Muscle of back (tissue), 11 donors: Measurements from ENCODE around the gene PLCB1. TPM values are rescaled to one million over a fixed set of nuclear protein-coding genes. Genes with fewer than 3 reads are reported as not detected.
"Not testable (repeated sequence)": the region's sequence is repeated elsewhere in the genome, so short reads cannot be mapped to it uniquely, and the experiment has no call there.

ENCODE experiments used
- DNase-seq, 3 donors: peaks; one replicate each; pipeline versions ENCODE4 v3.0.0 to v3.0.0-alpha.2; 2013
- polyA plus RNA-seq, 10 donors: library from polyadenylated mRNA; unstranded; fragments of 120-200 nt; gene quantifications; one replicate each; pipeline ENCODE4 v1.2.1, GENCODE V29; 2013; ENCODE audit not compliant: insufficient read length in 10 of 10

The PLCB1 gene
- polyA plus RNA-seq, 10 donors = 7.8 to 16.3 (median 10.9) TPM

DNA sequence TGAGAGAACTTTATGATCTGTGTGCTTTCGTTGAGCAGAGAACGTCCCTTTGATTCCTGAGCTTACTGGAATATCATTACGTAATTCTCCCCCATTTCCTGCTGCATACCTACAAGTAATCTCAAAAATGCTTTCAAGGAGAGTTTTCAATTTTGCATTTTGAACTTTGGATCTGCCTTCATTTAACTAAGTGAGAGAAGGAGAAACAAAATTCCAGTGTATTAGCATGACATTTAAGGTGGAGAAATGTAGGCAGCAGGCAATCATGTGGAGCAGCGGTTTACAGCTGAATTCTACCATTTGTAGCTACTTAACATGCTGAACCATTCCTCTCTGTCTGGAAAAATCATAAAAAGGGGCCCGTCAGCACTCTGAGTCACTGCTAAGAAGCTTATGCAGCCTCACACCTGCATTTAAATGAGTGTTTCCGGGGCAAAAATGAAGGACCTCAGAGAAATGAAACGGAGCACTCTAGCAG lies 451.5 kb downstream of the PLCB1 start:
- peak in 2 of 3 donors; percentile 19 to 45 for DNase-seq

DNA sequence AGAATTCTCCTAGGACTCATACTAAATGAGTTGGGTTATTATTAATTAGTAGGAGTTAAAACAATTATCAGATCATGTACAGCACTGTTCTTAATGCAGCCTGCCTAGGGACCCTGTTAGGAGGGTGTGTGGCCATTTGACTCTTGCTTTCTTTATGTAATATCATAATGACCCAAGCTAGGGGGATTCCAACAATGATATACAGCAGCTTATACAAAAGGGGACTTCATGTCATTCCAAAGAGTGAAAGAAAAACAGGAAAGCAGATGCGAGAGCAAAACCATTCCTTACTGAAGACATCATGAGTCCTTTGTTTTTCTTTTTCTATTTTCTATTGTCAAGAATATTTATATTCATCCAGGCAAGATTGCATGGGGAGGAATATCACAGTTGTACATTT lies 455.2 kb downstream of the PLCB1 start:
- no peak for DNase-seq

DNA sequence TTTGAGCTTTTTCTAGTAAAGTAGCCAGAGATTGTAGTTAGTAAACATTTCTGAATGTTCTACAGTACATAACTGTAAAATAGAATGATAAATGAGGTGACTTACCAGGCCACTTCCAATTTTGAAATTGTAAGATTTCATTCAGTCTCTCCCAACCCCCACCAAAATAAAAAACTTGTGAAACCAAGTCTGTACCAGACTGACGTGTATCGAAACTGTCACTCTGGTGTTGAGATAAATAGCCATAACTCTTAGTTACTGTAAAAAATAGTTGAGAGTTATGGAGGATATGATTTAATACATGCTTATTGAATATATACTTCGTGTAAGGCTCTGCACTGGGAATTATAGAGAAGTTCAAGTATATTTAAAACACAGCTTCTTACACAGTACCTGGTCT lies 455.7 kb downstream of the PLCB1 start:
- no peak for DNase-seq

DNA sequence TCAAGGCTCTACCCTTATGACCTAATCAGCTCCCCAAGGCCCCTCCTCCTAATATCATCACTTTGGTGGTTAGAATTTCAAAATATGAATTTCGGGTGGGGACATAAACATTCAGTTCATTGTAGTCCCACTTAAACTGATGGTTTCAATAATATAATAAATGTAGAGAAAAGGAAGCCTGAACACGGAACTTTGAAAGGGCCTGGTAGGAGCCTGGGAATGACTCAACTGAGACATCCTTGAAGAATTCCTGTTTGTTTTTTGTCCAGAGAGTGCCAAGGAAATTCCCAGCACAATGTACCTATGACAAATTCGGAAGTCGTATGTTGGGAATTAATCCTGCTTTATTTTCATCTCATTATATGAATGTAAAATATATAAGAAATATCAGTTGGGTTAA lies 457.9 kb downstream of the PLCB1 start:
- DNase-seq = no peak

DNA sequence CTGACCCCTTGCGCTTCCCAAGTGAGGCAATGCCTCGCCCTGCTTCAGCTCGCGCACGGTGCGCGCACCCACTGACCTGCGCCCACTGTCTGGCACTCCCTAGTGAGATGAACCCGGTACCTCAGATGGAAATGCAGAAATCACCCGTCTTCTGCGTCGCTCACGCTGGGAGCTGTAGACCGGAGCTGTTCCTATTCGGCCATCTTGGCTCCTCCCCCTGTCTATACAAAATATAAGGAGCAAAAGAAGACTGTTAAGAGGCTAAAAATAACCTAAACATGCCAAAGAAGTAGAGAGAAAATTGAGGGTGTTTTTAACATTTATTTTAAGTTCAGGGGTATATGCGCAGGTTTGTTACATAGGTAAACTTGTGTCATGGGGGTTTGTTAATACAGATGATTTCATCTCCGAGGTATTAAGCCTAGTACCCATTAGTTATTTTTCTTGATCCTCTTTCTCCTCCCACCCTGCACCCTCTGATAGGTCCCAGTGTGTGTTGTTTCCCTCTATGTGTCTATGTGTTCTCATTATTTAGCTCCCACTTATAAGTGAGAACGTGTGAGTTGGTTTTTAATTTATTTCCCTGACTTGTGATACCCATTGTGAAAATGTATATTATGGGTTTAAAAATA lies 469.0 kb downstream of the PLCB1 start:
- not testable (repeated sequence) for DNase-seq

DNA sequence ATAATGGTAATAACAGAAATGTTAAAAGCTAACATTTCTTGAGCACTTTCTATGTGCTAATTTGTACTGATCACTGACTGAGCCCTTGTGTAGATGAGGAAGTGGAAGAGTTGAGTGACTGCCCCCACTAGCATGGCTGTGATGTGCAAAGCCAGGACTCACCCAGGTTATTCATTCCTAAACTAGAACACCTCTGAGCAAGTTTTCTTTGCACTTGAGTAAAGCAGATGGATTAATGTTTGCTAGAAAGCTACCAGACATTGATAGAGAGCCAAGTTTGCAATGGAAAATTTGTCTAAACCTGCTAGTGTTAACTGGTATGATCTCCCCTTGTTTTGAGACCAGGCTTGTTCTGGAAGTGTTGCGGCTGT lies 469.5 kb downstream of the PLCB1 start:
- DNase-seq = peak in 1 of 3 donors; percentile 20

DNA sequence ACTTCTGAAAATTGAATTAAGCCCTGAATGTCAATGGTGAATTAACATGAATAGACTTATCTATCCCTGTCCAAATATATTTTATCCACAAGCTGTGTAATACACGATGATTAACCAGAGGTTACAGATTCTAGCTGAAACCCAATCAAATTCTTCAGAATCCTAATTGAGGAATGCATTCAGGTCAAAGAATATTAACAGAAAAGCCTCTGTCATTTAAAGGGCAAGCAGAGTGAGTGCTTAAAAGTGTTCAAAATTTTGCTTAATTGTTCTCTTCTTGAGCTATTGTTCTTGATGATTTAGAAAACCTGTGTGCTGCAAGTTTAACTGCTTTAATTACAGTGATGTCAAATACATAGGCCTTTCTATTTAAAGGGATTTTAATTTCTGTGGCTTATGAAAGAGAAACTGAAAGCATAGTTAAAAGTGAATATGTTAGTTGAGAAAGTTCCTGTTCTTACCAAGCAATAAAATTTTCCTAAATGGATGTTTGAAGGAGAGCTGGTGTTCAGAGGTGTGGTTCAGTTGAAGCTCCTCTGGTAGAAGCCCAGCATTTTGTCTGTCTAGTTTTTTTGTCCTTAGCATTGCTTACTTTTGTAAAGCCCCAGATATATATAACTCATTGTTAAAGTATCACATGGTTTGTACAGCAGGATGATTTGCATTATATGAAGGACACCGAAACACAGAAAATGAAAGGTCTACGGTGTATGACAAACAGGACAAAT lies 470.5 kb downstream of the PLCB1 start:
- peak in 1 of 3 donors; percentile 26 for DNase-seq

DNA sequence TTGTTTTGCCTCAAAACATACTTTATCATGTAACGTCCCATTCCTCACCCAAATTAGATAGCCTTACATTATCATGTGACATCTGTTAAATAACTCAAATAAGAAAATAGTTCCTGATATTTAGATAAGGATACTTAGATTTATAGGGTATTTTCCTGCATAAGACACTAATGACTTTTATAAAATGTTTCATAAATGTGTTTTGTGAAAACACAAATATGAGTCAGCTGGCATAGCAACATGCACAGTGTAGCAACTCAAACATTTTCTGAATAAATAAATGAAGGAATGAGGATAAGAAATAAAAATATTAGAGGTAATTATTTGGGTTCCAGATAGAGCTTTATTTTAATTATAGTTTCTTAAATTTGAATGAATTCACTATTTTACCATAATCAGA lies 476.4 kb downstream of the PLCB1 start:
- DNase-seq = no peak

DNA sequence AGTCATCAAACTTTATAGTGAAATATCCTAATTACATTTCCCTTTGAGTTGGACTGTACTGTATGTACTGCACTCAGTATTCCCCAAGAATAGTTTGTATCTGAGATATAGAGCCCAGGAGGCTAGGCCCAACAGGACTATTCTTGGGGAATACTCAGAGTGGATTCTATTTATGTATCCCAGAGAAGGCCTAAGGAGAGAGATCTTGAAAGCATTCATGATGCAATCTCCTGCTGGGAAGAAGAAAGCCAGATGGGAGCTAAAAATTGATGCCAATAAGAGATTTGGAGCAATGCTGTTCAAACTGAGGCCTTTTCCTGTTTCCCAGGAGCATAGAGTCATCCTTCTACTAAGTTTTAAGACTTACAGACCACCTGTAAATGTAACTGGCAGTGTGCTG lies 484.7 kb downstream of the PLCB1 start:
- DNase-seq = peak in 1 of 3 donors; percentile 10

DNA sequence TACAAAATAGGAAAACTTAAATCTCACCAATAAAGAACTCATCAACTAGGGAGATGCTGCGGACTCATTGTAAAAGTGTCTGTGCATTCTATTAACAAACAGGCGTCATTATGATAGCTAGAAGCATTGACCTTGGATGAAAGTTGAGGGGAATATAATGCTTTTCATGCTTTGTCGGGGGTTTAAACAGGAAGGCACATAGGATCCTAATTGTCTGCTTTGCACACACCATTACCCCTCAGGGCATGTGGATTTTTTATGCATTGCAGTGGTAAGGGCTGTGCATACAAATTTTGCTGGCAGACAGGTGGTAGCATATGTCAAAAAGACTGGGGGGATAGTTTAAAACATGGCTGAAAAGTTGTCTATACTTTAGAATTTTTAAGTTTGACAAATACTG lies 488.9 kb downstream of the PLCB1 start:
- no peak for DNase-seq

DNA sequence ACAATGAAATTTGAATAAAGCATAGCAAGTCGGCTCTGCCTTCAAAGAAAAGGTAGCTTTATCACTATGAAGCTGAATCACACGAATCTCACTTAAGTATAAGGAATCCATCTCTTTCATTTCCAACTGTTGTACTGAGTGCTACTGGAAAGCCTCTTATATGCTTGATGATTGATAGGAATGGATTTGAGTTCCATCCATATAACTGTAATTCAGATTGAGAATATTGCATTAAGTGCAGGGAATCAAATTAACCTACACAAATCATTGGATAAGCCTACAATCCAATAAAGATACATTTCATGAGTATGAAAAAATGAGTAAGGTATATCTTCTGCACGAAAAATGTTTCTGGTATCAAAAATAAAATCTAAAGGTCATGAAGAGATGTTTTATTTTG lies 492.0 kb downstream of the PLCB1 start:
- no peak for DNase-seq

DNA sequence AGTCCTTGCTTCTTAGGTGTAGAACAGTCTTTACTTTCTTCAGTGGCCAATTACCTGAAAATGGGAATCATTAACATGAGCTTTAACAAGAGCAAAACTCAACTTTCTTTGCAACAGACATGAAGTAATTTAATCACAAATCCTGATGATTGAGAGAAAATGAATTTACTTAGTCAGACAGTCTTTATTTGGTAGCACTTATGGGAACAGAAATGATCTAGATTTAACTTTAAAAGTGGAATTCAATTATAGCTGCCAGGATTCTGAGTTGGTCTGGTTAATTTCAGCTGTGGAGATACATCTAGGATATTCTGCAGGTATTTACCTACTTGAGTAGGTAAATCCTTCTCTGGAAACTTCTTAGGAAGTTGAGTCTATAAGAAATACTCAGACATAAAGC lies 492.6 kb downstream of the PLCB1 start:
- no peak for DNase-seq

DNA sequence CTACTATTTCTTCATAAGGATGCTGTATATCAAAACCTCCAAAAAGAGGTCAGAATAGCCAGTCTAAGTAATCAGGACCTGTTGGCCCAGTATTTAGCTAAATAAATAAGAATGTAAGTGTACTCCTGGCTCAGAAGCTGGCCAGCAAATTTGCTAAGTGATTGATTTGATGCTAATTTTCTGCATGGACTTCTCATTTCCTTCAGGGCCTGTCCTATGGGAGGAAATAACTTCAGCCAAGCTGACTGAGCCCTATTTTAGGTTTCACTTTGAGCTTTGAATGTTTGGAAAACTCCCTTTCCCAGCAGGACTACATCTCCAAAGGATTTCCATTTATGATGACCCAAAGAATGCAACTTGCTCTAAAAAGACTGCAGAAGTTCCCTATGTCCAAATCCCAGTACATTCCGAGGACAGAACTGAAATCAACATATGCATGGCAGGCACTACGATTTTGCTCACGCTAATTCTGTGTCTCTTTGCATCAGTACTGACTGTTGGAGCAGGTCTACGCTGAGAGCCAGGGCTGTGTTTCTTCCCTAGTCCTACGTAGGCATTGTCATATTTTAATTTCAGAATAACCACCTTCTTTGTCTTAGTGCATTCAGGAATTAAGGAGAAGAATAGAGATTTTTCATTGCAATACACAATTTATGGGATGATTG lies 495.4 kb downstream of the PLCB1 start:
- DNase-seq = peak in 2 of 3 donors; percentile 51 to 82

DNA sequence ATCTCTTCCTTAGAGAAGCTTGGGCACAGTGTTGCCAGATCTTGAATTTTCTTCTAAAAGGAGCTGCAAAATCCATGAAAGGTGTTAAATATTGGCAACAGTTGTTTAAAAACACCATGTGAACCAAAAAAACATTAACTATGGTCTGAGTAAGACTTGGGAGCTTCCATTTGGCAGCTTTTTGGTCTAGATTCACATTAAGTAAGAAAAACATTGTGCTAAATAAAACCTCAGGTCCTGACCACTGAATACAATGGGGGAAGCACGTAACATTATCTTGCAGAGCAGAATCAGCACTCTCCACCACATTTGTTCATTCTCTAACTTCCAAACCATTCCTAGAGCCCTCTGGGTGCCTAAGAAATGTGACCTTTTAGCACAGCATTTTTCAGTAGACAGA lies 499.2 kb downstream of the PLCB1 start:
- no peak for DNase-seq

DNA sequence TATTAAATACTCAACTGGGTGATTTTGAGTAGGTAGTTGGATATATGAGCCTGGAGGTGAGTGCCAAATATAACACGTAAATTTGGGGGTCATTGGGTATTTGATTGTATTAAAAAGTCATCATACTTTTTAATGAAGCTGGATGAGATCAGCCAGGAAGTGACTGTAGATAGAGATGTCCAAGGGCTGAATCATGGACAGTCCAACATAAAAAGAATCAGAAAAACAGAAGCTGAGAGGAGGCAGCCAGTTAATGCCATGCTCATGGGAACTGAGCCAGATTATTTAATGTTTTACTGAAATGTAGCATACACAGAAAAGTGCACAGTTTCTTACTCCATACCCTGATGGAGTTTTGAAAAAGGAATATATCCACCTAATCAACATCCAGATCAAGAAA lies 501.3 kb downstream of the PLCB1 start:
- no peak for DNase-seq

DNA sequence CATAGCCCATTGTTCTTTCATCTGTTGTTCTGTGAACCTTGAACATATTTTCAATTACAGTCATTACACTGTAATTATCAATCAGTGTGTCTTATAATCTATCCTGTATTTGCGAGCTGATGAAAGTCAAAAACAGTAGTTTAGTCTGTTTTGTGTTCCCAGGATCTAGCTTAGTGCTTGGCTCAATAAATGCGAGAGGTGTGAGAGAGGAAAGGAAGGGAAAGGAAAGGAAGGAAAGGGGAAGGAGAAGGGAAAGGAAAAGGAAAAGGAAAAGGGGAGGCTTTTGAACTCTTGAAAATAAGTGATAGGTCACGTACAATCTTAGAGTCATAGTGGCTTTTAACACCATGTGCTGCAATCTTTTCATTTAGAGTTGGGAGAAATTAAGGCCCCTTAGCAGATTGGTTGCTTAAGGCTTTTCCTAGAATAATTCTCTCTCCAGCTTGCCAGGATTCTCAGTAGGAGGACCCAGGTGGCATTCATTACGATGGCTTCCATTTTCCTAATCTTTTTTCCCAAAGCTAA lies 503.0 kb downstream of the PLCB1 start:
- DNase-seq = no peak

DNA sequence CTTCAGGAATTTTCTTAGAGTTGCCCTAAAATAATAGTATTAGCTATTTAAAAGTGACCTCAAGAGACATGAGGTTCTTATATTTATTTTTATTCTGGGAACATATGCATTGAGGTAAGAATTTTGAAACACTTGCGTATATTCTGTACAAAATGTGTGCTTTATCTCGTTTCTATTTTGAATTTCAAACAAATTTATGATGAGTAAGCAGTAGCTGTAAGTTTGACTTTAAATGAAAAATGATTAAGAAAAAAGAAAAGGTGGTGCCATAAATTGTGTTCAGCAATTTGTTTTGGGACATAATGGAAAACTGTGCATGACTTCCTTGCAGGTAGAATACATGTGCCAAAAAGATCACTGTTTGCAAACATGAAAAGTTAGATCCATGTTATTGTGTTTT lies 503.8 kb downstream of the PLCB1 start:
- no peak for DNase-seq

DNA sequence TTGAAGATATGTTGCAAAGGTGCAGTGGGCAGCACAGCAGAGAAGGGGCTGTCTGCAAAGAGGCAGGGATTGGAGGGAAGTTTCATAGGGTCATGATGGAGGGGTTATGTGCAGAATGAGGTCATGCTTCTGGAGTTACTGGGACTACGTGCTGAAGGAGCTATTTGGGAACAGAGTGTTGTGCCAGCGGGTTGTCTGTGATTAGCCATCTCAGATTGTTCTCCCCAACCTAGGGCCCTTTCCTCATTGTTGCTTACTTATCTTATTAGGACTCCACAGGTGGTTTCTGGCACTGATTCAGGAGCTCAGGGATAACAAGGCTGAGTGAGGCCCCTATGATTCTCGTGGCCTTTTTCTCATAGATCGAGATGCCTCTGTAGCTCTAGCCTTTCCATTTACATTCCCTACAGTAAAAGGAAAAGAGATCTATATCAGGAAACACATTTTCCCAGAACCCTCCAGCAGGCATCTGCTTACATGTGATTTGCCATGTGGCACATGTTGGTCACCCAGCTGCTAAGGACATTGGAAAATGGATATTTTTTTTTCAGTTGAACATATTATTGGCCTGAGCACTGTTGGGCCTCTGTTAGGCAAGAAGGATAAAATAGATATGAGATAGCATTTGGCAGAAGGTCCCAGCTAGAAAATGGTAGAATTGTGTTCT lies 507.2 kb downstream of the PLCB1 start:
- DNase-seq = no peak

DNA sequence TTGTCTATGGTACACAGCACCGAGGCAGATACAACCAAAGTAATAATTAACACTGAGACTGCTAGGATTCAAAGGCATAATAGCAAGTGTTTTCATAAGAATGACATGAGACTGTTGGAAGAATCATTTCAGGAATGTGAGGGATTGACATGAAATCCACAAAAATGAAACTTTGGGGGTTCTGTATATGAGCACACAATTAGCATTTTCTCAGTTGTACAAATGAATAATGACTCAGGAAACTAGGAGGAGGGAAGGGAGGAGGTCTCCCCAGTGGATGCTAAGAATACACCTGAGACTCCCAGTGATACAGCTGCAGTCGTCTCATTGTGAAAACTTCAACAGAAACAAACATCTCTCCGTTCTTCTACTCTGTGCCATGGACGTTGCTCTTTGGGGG lies 508.4 kb downstream of the PLCB1 start:
- DNase-seq = no peak

DNA sequence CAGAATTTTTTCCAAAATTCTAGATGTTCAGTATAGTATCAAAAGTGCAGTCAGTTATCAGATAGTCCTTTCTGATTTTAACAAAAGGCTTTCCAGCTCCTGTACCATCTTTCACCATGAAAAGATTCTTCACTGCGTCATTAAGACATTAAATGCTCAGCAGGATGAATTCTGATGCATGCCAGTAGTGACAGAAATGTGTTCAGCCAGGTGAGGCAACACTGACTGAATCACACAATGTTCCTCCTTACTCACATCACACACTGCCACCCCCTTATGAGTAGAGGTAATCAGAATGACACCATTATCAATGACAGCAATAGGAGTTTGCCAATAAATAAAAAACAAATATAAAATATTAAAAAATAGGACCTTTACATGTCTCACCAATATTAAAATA lies 510.2 kb downstream of the PLCB1 start:
- DNase-seq = no peak

DNA sequence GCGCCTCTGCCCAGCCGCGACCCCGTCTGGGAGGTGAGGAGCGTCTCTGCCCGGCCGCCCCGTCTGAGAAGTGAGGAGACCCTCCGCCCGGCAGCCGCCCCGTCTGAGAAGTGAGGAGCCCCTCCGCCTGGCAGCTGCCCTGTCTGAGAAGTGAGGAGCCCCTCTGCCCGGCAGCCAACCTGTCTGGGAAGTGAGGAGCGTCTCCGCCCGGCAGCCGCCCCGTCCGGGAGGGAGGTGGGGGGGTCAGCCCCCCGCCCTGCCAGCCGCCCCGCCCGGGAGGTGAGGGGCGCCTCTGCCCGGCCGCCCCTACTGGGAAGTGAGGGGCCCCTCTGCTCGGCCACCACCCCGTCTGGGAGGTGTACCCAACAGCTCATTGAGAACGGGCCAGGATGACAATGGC lies 512.4 kb downstream of the PLCB1 start:
- DNase-seq = not testable (repeated sequence)

DNA sequence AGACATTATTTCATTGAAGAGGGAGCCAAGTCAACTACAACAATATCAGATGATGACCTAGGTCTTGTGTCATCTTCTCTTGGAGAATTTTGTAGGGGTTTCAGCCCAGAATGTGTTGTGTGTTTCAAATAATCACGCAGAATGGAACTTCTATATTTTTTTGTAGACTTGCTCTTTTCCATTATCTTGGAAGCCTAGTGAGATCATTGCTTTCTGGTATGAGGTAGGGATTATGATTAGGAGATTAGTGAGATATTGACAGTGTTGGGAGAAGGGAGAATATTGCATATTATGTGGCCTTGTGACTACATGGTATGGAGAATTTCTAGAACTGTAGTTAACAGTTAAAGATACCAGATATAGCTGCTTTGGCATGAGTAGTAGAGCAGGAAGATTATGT lies 513.3 kb downstream of the PLCB1 start:
- DNase-seq = peak in 1 of 3 donors; percentile 54
